Adipocyte (in vitro differentiated cells): ENCODE data around the gene CCDC77.

Experiments used
- DNase-seq: peaks from one replicate; pipeline ENCODE4 v3.0.0-alpha.2; 2015; ENCODE audit warnings: low read depth
- H3K27me3 ChIP-seq: replicated peaks from 2 replicates; pipeline ENCODE4 v1.7.0; 2013; ENCODE audit warnings: mild to moderate bottlenecking, low read length, moderate library complexity; ENCODE audit not compliant: control insufficient read depth, insufficient read depth
- H3K36me3 ChIP-seq: 2 replicates; pipeline ENCODE4 v1.7.0; 2013; ENCODE audit warnings: low read length, mild to moderate bottlenecking, moderate library complexity; ENCODE audit not compliant: control insufficient read depth, insufficient read depth, severe bottlenecking
- H3K4me1 ChIP-seq: 2 replicates; pipeline ENCODE4 v1.7.0; 2013; ENCODE audit warnings: mild to moderate bottlenecking, low read length, moderate library complexity; ENCODE audit not compliant: control insufficient read depth, insufficient read depth
- H3K4me3 ChIP-seq: 2 replicates; pipeline ENCODE4 v1.7.0; 2013; ENCODE audit warnings: mild to moderate bottlenecking, low read length, moderate library complexity
- H3K9ac ChIP-seq: 2 replicates; pipeline ENCODE4 v1.7.0; 2013; ENCODE audit warnings: mild to moderate bottlenecking, low read length, moderate library complexity
- H3K9me3 ChIP-seq: 2 replicates; pipeline ENCODE4 v1.7.0; 2013; ENCODE audit warnings: mild to moderate bottlenecking, low read length, moderate library complexity; ENCODE audit not compliant: control insufficient read depth

CCDC77 gene

GRCh38 chr12:455821-456220, 54.4 kb downstream of the CCDC77 start:
- no peaks in the 10 kb centered on the region for H3K9me3 ChIP-seq
- no peak overlapping the region for H3K9ac ChIP-seq
- H3K4me1 ChIP-seq, result peaks cover 6% of the 10 kb centered on the region
- H3K27me3 ChIP-seq, result peaks cover 57% of the 10 kb centered on the region
- H3K36me3 ChIP-seq, result no peaks in the 10 kb centered on the region
- no peak overlapping the region for H3K4me3 ChIP-seq
- DNase-seq, result no peak

GRCh38 chr12:457676-458075, 56.2 kb downstream of the CCDC77 start:
- Histone ChIP-seq H3K9me3 (no peaks in the 10 kb centered on the region), H3K9ac (no peak overlapping the region), H3K4me3 (no peak overlapping the region), H3K4me1 (peaks cover 6% of the 10 kb centered on the region), H3K27me3 (peaks cover 53% of the 10 kb centered on the region), H3K36me3 (no peaks in the 10 kb centered on the region)
- no peak for DNase-seq

GRCh38 chr12:459050-459429, 57.6 kb downstream of the CCDC77 start:
- H3K4me3 ChIP-seq, result peak overlapping the region; percentile 57
- no peak overlapping the region for H3K9ac ChIP-seq
- DNase-seq, result no peak
- peaks cover 66% of the 10 kb centered on the region for H3K27me3 ChIP-seq
- H3K36me3 ChIP-seq, result no peaks in the 10 kb centered on the region
- peaks cover 6% of the 10 kb centered on the region for H3K4me1 ChIP-seq
- no peaks in the 10 kb centered on the region for H3K9me3 ChIP-seq

- H3K9me3 ChIP-seq, result no peaks in the 10 kb centered on the region
- H3K4me1 ChIP-seq, result peaks cover 6% of the 10 kb centered on the region
- no peak within 1 kb of the TSS for H3K9ac ChIP-seq
- peaks cover 68% of the 10 kb centered on the region for H3K27me3 ChIP-seq
- H3K4me3 ChIP-seq, result peak within 1 kb of the TSS; percentile 57
- no peaks in the 10 kb centered on the region for H3K36me3 ChIP-seq
- DNase-seq, result peak; percentile 62
Observed at GRCh38 chr12:459430-460258, 58.2 kb downstream of the CCDC77 start, which contains the start of gene B4GALNT3. TSS of gene B4GALNT3 (plus strand) at chr12:459939. CDS start at chr12:460377, 438 bp downstream.

- H3K4me3 ChIP-seq, result no peak overlapping the region
- no peaks in the 10 kb centered on the region for H3K36me3 ChIP-seq
- no peaks in the 10 kb centered on the region for H3K9me3 ChIP-seq
- DNase-seq, result peak; percentile 47
- peaks cover 63% of the 10 kb centered on the region for H3K27me3 ChIP-seq
- H3K4me1 ChIP-seq, result peaks cover 6% of the 10 kb centered on the region
- H3K9ac ChIP-seq, result no peak overlapping the region
Observed at GRCh38 chr12:460261-461230, 59.1 kb downstream of the CCDC77 start.

GRCh38 chr12:461425-461824, 60.0 kb downstream of the CCDC77 start:
- Histone ChIP-seq H3K4me1 (peaks cover 6% of the 10 kb centered on the region), H3K27me3 (peaks cover 55% of the 10 kb centered on the region), H3K36me3 (no peaks in the 10 kb centered on the region), H3K4me3 (no peak overlapping the region), H3K9me3 (no peaks in the 10 kb centered on the region), H3K9ac (no peak overlapping the region)
- no peak for DNase-seq

- Histone ChIP-seq H3K9me3 (no peaks in the 10 kb centered on the region), H3K36me3 (no peaks in the 10 kb centered on the region), H3K4me3 (no peak overlapping the region), H3K4me1 (peaks cover 6% of the 10 kb centered on the region), H3K27me3 (peaks cover 39% of the 10 kb centered on the region), H3K9ac (no peak overlapping the region)
- DNase-seq, result no peak
Observed at GRCh38 chr12:462936-463705, 61.7 kb downstream of the CCDC77 start.

GRCh38 chr12:464484-465267, 63.2 kb downstream of the CCDC77 start:
- peak; percentile 24 for DNase-seq
- Histone ChIP-seq H3K27me3 (peaks cover 36% of the 10 kb centered on the region), H3K9me3 (no peaks in the 10 kb centered on the region), H3K9ac (no peak overlapping the region), H3K4me1 (peaks cover under 1% of the 10 kb centered on the region), H3K4me3 (no peak overlapping the region), H3K36me3 (no peaks in the 10 kb centered on the region)

GRCh38 chr12:466039-466438, 64.6 kb downstream of the CCDC77 start:
- no peak overlapping the region for H3K4me3 ChIP-seq
- H3K9me3 ChIP-seq, result no peaks in the 10 kb centered on the region
- no peaks in the 10 kb centered on the region for H3K4me1 ChIP-seq
- no peak for DNase-seq
- no peak overlapping the region for H3K9ac ChIP-seq
- peaks cover 41% of the 10 kb centered on the region for H3K27me3 ChIP-seq
- H3K36me3 ChIP-seq, result no peaks in the 10 kb centered on the region

- peaks cover 39% of the 10 kb centered on the region for H3K27me3 ChIP-seq
- no peaks in the 10 kb centered on the region for H3K36me3 ChIP-seq
- no peaks in the 10 kb centered on the region for H3K4me1 ChIP-seq
- H3K4me3 ChIP-seq, result no peak overlapping the region
- no peaks in the 10 kb centered on the region for H3K9me3 ChIP-seq
- DNase-seq, result no peak
- no peak overlapping the region for H3K9ac ChIP-seq
Observed at GRCh38 chr12:466762-467161, 65.3 kb downstream of the CCDC77 start.
